HepG2 (cell line): ENCODE results near the gene LMAN2. TPM values are rescaled to one million over a fixed set of nuclear protein-coding genes. Genes with fewer than 3 reads are reported as not detected.
A peak's percentile ranks its signal among the peaks of the same experiment; 100 is the strongest.

Source experiments
- CBX2 ChIP-seq, 2 experiments: fragments of 200-600 bp in 1 of 2; sonication (generic); formaldehyde crosslinking in 1 of 2; IDR thresholded peaks; 2 replicates each; pipeline versions ENCODE4 v1.7.0 to v1.8.1; 2018 to 2022; ENCODE audit warnings: low read depth in 2 of 2, low read length in 1 of 2, mild to moderate bottlenecking in 1 of 2, missing genetic modification reagents in 1 of 2
- CTCF ChIP-seq: sonication (generic); formaldehyde crosslinking; IDR thresholded peaks from 2 replicates; pipeline ENCODE4 v1.5.0; 2020; ENCODE audit warnings: mild to moderate bottlenecking, missing genetic modification reagents, moderate library complexity
- ESRRA ChIP-seq: sonication (generic); formaldehyde crosslinking; IDR thresholded peaks from 2 replicates; pipeline ENCODE4 v1.5.1; 2020; ENCODE audit warnings: mild to moderate bottlenecking, low read depth, missing genetic modification reagents
- HDAC6 ChIP-seq: fragments of 200-600 bp; sonication (generic); IDR thresholded peaks from 2 replicates; pipeline ENCODE4 v1.7.0; 2017; ENCODE audit warnings: mild to moderate bottlenecking, antibody characterized with exemption, low read length, low read depth
- MBD4 ChIP-seq: IDR thresholded peaks from 2 replicates; pipeline ENCODE4 v1.6.1; 2012; ENCODE audit warnings: low read length, inconsistent platforms, borderline replicate concordance
- MEIS1 ChIP-seq: sonication (generic); formaldehyde crosslinking; IDR thresholded peaks from 2 replicates; pipeline ENCODE4 v1.9.0; 2021; ENCODE audit warnings: mild to moderate bottlenecking, missing genetic modification reagents, moderate library complexity, borderline replicate concordance
- MTF1 ChIP-seq: sonication (generic); formaldehyde crosslinking; IDR thresholded peaks from 2 replicates; pipeline ENCODE4 v1.5.0; 2020; ENCODE audit warnings: missing genetic modification reagents
- PBX2 ChIP-seq: IDR thresholded peaks from 2 replicates; pipeline ENCODE4 v1.6.1; 2016; ENCODE audit warnings: control low read depth
- POGK ChIP-seq: sonication (generic); formaldehyde crosslinking; conservative IDR thresholded peaks from 2 replicates; pipeline ENCODE4 v1.8.0; 2022; ENCODE audit warnings: mild to moderate bottlenecking, moderate library complexity, missing genetic modification reagents
- RFXANK ChIP-seq: IDR thresholded peaks from 2 replicates; pipeline ENCODE4 v1.6.1; 2016
- YEATS2 ChIP-seq: sonication (generic); formaldehyde crosslinking; IDR thresholded peaks from 2 replicates; pipeline ENCODE4 v1.4.0; 2020; ENCODE audit warnings: missing genetic modification reagents, borderline replicate concordance
- ZBTB33 ChIP-seq: sonication (generic); formaldehyde crosslinking; IDR thresholded peaks from 2 replicates; pipeline ENCODE4 v1.4.0; 2020; ENCODE audit warnings: missing genetic modification reagents
- ZBTB49 ChIP-seq: sonication (generic); formaldehyde crosslinking; IDR thresholded peaks from 2 replicates; pipeline ENCODE4 v1.4.0; 2020; ENCODE audit warnings: missing genetic modification reagents, borderline replicate concordance
- ZKSCAN8 ChIP-seq: IDR thresholded peaks from 2 replicates; pipeline ENCODE4 v1.6.1; 2016; ENCODE audit warnings: borderline replicate concordance, missing genetic modification reagents, missing compliant biosample characterization
- ZNF292 ChIP-seq: sonication (generic); formaldehyde crosslinking; IDR thresholded peaks from 2 replicates; pipeline ENCODE4 v1.8.1; 2022; ENCODE audit warnings: mild to moderate bottlenecking, low read depth, missing genetic modification reagents, borderline replicate concordance
- ZSCAN9 ChIP-seq: IDR thresholded peaks from 2 replicates; pipeline ENCODE4 v1.6.1; 2016; ENCODE audit warnings: borderline replicate concordance
- polyA plus RNA-seq, 8 experiments: library from polyadenylated mRNA; depleted of rRNA in 3 of 8; stranded (reverse) in 7 of 8; unstranded in 1 of 8; fragments of >200 nt; fragmentation: Illumina TruSeq in 4 of 8; extraction: Trizol in 4 of 8; gene quantifications; 2 replicates each; pipeline versions ENCODE4 v1.2.1 to v1.2.3, GENCODE V29; 2011 to 2016; ENCODE audit warnings: low read depth in 4 of 8, missing spikeins in 1 of 8, mixed read lengths in 1 of 8; ENCODE audit not compliant: insufficient read depth in 1 of 8
- total RNA-seq, 5 experiments: library from RNA; depleted of rRNA; stranded (reverse); fragments of >200 nt; fragmentation: Illumina TruSeq; extraction: Trizol; gene quantifications; 2 replicates each; pipeline ENCODE4 v1.2.3, GENCODE V29; 2016; ENCODE audit warnings: low read depth in 1 of 5
- TF ChIP-seq, protein P1 (sequence below): sonication (generic); formaldehyde crosslinking; IDR thresholded peaks from 2 replicates; pipeline ENCODE4 v1.8.1; 2023; ENCODE audit warnings: mild to moderate bottlenecking, missing genetic modification reagents

Gene LMAN2
- total and polyA plus RNA-seq, 2 of the 13 experiments (the other 11 are each of a cell fraction or from before 2014, with no cell fraction given) = 191 to 197 TPM

DNA sequence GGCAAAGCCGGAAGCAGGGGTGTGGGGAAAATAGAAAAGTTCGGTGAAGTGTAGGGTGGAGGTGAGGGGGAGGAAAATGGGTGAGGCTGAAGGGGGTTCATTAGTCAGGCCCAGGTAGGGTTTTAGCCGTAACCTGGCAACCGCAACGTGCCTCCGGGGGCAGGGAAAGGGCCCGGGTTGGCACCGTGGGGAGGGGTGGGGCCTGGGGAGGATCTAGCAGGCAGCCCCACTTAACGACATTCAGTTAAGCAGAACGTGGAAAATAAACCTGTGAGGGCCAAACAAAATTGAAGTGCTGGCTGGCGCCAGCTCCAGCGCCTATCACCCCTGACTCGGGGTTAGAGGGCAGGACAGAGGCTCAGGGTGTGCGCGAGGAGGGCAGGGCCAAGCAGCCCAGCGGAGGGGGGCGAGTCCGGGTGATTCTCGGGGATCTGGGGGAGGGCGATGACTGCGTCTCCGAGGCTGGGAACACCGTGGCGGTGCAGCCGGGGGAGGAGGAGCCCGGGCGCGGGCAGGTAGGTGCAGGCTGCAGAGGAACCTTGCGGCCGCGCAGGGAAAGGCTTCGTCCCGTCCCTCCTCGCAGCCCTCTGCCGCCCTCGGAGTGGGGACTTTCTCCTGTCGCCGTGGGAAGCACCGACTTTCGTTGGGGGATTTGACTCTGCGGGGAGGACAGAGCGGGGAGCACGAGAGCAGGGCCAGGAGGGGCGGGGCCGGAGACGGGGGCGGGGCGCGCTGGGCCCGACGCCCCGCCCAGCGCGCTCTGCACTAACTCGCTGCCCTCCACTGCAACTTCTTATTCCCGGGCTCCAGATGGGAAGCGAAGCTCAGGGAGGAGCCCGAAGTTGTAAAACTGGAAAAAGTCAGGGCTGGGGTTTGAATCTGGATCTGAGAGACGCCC lies 11.4 kb upstream of the LMAN2 start (continued):
- TF ChIP-seq ZNF292 (CRISPR knock-in tag) (no peak), PBX2 (no peak), CTCF (CRISPR knock-in tag) (peak; percentile 14; the same call in 1 of the 2 replicates), HDAC6 (no peak), YEATS2 (no peak), ZBTB33 (CRISPR knock-in tag) (no peak), MEIS1 (CRISPR knock-in tag) (no peak), CBX2 (IDR thresholded peaks at IDR 0.05; ENCODE audit: low read depth, low read length) (no peak), CBX2 (CRISPR knock-in tag; IDR thresholded peaks at IDR 0.05; ENCODE audit: low read depth) (no peak), ZKSCAN8 (CRISPR knock-in tag) (no peak), MBD4 (no peak), MTF1 (no peak), RFXANK (CRISPR knock-in tag) (no peak), POGK (CRISPR knock-in tag) (no peak), ZSCAN9 (CRISPR knock-in tag) (no peak), ZBTB49 (no peak), ESRRA (CRISPR knock-in tag) (no peak)
- TF ChIP-seq, protein P1, sequence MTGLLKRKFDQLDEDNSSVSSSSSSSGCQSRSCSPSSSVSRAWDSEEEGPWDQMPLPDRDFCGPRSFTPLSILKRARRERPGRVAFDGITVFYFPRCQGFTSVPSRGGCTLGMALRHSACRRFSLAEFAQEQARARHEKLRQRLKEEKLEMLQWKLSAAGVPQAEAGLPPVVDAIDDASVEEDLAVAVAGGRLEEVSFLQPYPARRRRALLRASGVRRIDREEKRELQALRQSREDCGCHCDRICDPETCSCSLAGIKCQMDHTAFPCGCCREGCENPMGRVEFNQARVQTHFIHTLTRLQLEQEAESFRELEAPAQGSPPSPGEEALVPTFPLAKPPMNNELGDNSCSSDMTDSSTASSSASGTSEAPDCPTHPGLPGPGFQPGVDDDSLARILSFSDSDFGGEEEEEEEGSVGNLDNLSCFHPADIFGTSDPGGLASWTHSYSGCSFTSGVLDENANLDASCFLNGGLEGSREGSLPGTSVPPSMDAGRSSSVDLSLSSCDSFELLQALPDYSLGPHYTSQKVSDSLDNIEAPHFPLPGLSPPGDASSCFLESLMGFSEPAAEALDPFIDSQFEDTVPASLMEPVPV (CRISPR knock-in tag) = 0 out of 2 replicates have a peak, but pooled peaks have one; percentile 31
